ENCODE results near the gene MLLT1.

GRCh38 chr19:6258812-6259311, 20.9 kb downstream of the MLLT1 start:
- TF ChIP-seq CTCF (IDR thresholded peaks at IDR 0.05; ENCODE audit: low read depth, low read length, missing input control) = no peak
- no peak for TF ChIP-seq REST (IDR thresholded peaks at IDR 0.05)
- TF ChIP-seq JUND (IDR thresholded peaks at IDR 0.05) = no peak
